ENCODE results near the gene POLR1A.

POLR1A gene

GRCh38 chr2:86074811-86075210, 30.9 kb downstream of the POLR1A start:
- DNase-seq (ENCODE audit: low read depth): no peak
- no peak overlapping the region for H3K4me3 ChIP-seq (ENCODE audit: low read depth, low read length)
- TF ChIP-seq CTCF (IDR thresholded peaks at IDR 0.05; ENCODE audit: low read depth, low read length) (no peak), MAX (IDR thresholded peaks at IDR 0.05; ENCODE audit: low read depth, low read length) (no peak), MYC (IDR thresholded peaks at IDR 0.05; ENCODE audit: low read depth, low read length) (no peak), POLR2A (IDR thresholded peaks at IDR 0.05; ENCODE audit: extremely low read depth, insufficient read length) (no peak)

GRCh38 chr2:86074256-86074655, 31.4 kb downstream of the POLR1A start:
- H3K4me3 ChIP-seq (ENCODE audit: low read depth, low read length): no peak overlapping the region
- no peak for DNase-seq (ENCODE audit: low read depth)
- TF ChIP-seq MAX (IDR thresholded peaks at IDR 0.05; ENCODE audit: low read depth, low read length): no peak
- no peak for TF ChIP-seq MYC (IDR thresholded peaks at IDR 0.05; ENCODE audit: low read depth, low read length)
- TF ChIP-seq CTCF (IDR thresholded peaks at IDR 0.05; ENCODE audit: low read depth, low read length): no peak

GRCh38 chr2:86073225-86073624, 32.5 kb downstream of the POLR1A start:
- DNase-seq (ENCODE audit: low read depth): no peak
- no peak overlapping the region for H3K4me3 ChIP-seq (ENCODE audit: low read depth, low read length)
- TF ChIP-seq CTCF (IDR thresholded peaks at IDR 0.05; ENCODE audit: low read depth, low read length) (no peak), MYC (IDR thresholded peaks at IDR 0.05; ENCODE audit: low read depth, low read length) (no peak), POLR2A (IDR thresholded peaks at IDR 0.05; ENCODE audit: extremely low read depth, insufficient read length) (no peak), MAX (IDR thresholded peaks at IDR 0.05; ENCODE audit: low read depth, low read length) (no peak)

- DNase-seq (ENCODE audit: low read depth): peak; percentile 92
- no peak overlapping the region for H3K4me3 ChIP-seq (ENCODE audit: low read depth, low read length)
- peak; percentile 7; the same call in 1 of the 2 replicates for TF ChIP-seq MYC (IDR thresholded peaks at IDR 0.05; ENCODE audit: low read depth, low read length)
- no peak for TF ChIP-seq POLR2A (IDR thresholded peaks at IDR 0.05; ENCODE audit: extremely low read depth, insufficient read length)
These were observed 33.3 kb downstream of the POLR1A start for GRCh38 chr2:86072271-86072858.

- DNase-seq (ENCODE audit: low read depth): no peak
- TF ChIP-seq POLR2A (IDR thresholded peaks at IDR 0.05; ENCODE audit: extremely low read depth, insufficient read length) (no peak), MAX (IDR thresholded peaks at IDR 0.05; ENCODE audit: low read depth, low read length) (no peak), CTCF (IDR thresholded peaks at IDR 0.05; ENCODE audit: low read depth, low read length) (no peak), MYC (IDR thresholded peaks at IDR 0.05; ENCODE audit: low read depth, low read length) (no peak)
- no peak overlapping the region for H3K4me3 ChIP-seq (ENCODE audit: low read depth, low read length)
These were observed 34.8 kb downstream of the POLR1A start for GRCh38 chr2:86070868-86071267.

- no peak for TF ChIP-seq MYC (IDR thresholded peaks at IDR 0.05; ENCODE audit: low read depth, low read length)
- H3K4me3 ChIP-seq (ENCODE audit: low read depth, low read length): no peak overlapping the region
- no peak for DNase-seq (ENCODE audit: low read depth)
These were observed 35.8 kb downstream of the POLR1A start for GRCh38 chr2:86069783-86070339.

All from NB4 (cell line).